Stimulated activated CD8-positive, alpha-beta memory T cell treated with anti-CD3 and anti-CD28 coated beads, Interleukin-15, amount 100 ng/mL, for 4 hours (primary cell): Measurements from ENCODE around the gene CCDC28B.

Experiments
- DNase-seq, 2 donors: peaks; one replicate each; pipeline ENCODE4 v3.0.0-alpha.2; 2020; ENCODE audit warnings: low read depth in 2 of 2

CCDC28B gene

DNA sequence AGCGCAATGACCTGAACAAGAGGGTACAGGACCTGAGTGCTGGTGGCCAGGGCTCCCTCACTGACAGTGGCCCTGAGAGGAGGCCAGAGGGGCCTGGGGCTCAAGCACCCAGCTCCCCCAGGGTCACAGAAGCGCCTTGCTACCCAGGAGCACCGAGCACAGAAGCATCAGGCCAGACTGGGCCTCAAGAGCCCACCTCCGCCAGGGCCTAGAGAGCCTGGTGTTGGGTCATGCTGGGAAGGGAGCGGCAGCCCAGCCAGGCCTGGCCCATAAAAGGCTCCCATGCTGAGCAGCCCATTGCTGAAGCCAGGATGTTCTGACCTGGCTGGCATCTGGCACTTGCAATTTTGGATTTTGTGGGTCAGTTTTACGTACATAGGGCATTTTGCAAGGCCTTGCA is 5.4 kb upstream of the CCDC28B start:
- no peak for DNase-seq

DNA sequence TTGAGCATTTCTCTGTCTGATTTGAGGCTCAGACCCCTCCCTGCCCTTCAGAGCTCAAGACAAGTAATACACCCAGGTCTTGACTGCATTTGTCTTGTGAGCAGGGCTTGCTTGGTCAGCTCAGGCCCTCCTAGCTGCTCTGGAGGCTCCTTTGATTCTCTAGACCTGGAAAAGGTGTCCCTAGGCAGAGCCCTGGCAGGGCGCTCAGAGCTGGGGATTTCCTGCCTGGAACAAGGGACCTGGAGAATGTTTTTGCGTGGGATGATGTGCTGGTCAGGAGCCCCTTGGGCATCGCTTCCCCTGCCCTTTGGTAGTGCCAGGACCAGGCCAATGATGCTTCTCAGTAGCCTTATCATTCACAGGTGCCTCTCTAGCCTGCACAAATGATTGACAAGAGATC is 4.9 kb upstream of the CCDC28B start:
- DNase-seq: no peak

DNA sequence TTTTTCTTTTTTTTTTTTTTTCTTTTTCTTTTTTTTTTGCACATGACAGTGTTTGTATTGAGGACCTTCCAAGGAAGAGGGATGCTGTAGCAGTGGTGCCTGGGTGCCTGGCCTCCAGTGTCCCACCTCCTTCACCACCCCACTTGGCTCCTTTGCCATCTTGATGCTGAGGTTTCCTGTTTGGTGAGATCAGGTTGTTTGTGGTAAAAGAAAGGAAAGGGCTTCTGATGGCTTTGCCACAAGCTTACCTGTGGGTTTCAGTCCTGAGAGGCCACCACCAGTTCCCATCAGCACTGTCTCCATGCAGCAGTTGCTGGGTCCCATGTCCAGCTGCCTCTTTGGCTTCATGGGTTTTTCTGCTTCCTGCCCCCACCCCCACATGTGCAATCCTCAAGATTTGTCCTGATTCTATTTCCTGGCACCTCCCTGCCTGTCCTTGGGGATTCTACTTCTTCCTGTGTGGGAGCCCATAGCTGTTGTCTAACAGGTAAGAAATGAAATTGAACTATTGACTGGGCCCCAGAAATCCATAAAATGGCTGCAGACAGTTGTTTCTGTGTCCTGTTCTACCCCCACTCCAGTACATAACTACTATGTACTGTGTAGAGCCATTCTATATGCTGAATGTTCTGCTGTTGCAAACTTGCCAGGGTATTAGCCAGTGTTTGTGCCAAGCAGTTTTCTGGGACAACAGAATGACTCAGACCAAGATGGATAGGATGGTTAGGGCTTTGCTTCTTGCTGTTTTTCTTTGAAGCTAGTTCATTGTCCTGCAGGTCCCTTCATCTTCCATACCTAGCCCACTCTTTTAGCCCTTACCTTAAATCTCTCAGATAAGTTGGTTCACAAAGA is 4.2 kb upstream of the CCDC28B start:
- DNase-seq: no peak

DNA sequence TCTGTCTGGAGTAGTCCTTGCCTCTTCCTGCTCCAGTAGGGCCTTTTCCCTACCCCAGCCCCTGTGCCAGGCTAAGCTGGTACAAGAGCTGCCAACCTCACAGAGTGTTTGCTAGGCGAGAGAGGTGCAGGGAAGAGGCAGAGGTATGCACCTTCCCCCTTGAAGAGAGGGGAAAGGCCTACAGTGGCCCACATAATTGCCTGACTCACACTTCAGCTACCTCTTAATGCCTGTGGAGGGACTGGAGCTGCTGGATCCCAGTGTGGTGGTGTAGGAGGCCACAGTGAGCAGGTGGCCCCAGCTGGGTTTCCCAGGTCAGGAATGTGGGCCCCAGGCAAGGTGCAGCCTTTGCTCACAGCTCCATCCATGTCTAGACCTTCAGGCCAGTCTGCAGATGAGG is 3.3 kb upstream of the CCDC28B start:
- no peak for DNase-seq

DNA sequence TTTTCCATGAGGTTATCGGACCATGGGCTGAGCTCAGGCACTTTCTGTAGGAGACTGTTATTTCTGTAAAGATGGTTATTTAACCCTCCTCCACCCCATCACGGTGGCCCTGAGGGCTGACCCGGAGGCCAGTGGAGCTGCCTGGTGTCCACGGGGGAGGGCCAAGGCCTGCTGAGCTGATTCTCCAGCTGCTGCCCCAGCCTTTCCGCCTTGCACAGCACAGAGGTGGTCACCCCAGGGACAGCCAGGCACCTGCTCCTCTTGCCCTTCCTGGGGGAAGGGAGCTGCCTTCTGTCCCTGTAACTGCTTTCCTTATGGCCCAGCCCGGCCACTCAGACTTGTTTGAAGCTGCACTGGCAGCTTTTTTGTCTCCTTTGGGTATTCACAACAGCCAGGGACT is 2.6 kb upstream of the CCDC28B start:
- DNase-seq: no peak

DNA sequence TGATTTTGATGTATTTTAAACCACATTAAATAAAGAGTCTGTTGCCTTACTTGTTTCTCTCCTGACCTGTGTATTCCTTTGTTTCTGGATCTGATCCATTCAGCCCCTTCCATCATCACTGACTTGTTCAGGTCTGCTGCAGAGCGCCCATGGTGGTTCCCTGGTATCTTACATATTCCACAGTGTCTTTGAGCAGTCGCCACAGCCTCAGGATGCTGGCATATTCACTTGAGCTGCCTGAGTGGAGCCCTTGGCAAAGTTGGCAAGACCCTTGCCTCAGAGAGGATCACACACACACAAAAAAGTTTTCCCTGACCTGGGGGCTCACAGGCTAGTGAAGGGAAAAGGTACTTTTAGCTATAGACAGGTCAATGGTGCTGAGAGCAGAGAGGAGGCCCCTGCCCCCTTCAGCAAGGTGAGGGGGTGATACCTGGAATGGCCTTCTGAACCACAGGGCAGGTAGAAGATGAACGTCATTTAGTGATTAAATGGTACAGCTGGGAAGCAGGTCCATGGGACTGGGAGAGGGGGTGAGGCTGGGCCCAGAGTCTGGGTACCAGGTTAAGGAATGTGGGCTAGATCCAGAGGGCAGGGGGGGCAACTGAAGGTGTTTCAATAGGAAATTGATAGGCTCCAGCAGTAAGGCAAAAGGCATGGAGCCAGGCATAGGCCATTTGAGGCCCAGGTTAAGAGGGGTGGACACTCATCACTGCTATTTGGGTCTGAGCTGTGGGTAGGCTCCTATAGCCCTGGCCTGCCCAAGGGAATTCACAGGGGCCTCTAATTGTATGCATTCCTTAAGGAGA is 2.0 kb upstream of the CCDC28B start:
- DNase-seq: no peak

DNA sequence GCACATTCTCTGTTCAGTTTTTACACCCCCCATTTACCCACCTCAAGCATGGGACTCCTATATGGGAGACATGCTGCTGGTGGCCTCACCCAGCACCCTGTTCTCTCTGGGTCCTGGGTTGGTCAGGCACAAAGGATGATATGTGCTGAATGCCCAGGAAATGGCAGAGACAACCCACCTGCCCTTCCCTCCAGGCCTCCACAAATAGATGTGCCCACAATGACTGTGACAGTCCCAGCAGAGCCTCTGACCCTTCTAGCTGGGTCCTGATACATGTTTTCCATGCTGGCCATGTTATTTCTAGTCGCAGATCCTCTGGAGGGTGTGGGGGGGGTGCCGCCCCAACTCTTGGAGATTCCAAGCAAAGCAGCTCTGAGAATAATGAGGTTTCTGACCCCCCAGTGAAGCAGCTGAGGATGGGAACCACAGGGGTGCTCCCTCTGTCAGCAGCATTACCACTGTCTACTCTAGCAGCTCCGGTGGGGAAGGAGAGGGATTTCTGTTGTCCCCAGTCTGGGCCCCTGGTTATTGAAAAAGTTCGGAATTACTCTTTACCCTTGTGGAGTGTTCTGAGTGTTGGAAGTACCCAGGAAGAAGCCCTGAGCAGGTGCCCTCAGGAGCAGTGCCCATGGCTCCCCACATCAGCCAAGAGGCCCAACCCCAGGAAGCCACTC is 1.2 kb upstream of the CCDC28B start:
- DNase-seq: no peak

DNA sequence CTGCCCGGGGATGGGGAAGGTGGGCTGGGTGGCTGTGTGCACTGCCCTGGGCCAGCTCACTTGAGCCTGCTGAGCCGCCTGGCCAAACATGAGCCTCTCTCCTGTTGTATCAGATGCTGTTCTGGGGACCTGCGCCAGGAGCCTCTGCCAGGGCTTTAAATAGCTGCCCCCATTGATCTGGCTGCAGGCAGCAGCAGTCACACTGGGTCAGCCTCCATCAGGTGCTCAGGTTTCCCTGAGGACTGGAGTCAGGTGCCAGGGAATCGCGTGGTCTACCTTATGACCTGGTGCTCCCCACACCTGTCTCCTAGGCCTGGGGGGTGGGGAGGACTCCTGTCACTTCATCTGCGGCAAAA is 700 bp upstream of the CCDC28B start:
- no peak for DNase-seq

DNA sequence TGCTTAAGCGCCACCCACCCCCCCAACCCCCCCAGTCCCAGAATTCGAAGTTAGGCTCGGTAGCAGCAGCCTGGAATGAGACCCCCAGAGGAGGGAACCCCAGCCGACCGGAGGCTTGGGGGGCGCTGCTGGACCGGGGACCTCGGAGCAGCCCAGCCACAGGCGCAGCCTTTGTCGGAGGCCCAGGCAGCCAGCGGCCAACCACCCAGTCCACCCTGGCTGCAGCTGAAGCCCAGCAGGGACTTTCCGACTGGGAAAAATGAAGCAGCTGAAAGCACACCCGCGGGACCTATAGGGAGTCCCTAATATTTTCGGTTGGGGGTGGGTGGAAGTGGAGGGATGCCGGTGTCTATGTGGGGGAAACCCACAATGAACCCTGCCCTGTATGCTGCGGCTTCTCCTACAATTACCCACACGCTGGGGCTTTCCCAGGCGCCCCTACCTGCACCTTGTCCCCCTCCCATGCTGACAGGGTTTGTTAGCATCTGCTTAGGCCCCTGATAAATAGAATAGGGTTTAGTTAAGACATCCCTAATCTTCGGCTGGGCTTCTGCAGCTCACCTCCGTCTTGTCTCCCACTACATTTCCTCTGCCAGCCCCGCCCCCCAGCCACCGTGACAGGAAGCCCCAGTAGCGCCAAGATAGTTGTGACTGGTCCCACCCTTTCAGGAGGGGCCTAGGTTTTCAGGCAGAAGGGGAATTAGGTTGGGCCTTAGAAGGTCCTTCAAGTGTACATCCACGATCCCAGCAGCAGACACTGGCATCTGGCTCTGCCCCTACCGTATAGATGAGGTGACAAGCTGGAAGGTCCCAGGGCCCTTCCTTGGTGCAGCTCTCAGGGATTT is 838 bp downstream of the CCDC28B start:
- DNase-seq: peak; percentile 55 to 64

DNA sequence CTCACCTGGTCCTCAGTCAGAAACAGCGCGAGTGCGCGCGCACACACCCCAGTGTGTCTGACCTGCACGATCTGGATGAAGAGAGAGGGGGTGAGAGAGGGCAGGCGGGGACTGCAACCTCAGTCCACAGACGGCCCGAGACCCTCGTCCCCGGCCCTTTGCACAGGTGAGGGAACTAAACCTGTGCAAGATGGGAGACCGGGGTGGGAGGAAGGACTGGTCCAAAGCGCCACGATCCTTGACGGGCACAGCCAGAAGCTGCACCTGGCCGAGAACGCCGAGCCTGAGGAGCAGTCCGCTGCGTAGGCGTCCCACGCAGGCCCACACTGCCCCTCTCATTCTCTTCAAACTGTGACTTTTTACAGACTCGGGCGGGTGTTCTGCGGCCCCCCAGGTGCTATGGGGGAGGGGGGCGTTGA is 4.6 kb downstream of the CCDC28B start:
- DNase-seq: no peak

DNA sequence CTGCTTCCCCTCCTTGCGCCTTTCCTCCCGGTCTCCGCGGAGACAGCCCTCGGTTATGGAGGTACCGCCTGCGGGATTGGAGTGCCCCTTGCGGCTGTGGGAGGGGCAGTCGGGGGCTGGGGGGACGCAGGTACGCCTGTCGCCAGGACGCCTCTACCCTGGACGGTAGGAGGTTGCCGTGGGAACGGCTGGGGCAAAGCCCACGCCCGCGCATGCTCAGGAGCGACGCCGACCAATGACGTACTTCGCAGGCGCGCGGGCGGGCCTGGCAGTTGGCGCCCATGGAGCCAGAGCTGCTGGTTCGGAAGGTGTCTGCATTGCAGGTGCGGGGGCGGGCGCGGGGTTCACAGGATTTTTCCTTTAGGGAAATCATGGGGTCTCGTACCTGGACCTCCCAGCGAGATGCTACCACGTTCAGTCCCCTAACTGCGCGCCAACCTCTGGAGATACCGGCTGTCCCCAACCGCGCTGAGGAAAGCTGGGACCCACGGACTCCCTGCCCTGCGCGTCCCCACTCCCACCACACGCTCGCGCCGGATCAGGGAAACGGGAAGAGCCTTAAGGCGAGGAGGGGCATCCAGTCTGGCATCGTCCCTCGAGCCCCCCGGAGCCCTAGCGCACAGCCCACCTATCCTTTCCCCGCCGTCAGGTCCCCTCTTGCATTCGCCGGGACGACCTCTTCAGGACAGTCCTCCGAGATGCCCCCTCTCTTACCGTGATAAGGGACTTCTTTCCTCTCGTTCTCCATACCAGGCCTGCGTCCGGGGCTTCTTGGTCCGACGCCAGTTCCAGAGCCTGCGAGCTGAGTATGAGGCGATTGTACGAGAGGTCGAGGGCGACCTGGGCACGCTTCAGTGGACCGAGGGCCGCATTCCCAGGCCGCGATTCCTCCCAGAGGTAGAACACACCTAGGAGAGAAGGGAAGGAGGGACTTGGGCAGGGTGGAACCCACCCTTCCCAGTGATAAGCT is 5.3 kb downstream of the CCDC28B start, which contains the start of gene IQCC:
TSS of gene IQCC (plus strand) at position 271 of the 970 bp plus-strand sequence. CDS start at position 282, 11 bp downstream.
- peak; percentile 61 to 68 for DNase-seq

DNA sequence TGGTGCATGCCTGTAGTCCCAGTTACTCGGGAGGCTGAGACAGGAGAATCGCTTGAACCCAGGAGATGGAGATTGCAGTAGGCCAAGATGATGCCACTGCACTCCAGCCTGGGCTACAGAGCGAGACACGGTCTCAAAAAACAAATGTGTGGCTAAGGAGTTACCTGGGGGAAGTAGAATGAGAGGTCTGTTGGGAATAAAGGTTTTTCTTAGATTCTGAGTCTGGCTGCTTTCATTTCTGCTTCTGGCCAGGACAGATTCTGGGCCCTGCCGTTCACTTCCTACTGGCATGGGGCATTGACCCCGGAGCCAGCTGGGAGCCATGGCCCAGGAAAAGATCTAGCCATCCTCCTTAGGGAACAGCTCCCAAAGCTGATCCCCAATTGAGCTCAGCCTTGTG is 8.1 kb downstream of the CCDC28B start:
- DNase-seq: no peak

DNA sequence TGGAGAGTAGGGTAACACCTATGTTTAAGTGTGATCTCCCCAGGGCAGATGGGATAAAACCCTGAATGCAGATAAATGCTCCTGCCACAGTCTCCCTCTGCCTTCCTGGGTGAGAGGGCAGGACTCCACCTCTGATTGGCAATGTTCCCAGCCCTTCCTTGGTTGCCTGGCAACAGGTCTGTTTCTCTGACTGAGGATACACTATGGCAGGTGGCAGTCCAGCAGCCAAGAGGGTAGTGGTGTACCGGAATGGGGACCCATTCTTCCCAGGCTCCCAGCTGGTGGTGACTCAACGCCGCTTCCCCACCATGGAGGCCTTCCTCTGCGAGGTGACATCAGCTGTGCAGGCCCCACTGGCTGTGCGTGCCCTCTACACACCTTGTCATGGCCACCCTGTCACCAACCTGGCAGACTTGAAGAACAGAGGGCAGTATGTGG is 8.5 kb downstream of the CCDC28B start, which contains the start of gene DCDC2B:
TSS of gene DCDC2B (plus strand) at position 199 of the 438 bp plus-strand sequence. CDS start at position 204, 5 bp downstream.
- DNase-seq: no peak

DNA sequence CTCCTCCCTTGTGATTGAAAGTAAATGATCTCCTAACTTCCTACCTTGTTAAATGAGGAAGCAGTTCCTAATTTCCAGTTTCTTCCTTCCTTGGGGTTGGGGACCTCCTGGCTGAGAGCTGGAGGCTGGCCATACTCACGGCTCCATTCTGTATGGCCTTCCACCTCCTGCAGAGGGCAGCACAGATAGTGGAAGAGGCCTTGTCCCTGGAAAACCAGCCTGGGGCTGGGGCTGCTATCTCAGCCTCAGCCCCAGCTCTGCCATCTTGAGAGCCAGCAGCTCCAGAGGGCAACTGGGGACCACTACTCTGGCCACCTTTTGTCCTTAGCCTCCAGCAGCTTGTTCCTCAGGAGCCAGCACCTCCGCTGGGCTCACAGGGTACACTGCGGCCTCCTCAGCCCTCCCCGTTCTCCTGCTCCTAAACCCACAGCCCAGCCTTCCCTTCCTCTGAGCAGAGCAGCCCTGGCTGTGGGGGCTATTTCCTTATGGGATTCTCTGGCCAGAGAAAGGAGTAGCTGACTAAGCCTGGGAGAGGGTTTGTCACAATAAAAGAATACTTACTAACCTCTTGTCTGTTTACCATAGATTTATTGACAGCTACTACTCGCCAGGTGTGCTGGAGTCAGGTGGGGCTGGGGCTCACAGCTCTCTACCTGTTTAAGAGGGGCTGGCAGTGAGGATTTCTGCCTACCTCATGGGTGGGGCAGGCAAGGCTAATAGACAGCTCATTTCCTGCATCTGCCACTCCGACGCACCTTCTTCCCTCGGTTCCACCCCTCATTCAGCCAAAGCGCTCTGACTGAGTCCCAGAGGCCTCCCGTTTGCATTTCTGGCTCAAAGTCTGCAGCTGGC is 15.5 kb downstream of the CCDC28B start:
- peak; percentile 5 to 23 for DNase-seq

DNA sequence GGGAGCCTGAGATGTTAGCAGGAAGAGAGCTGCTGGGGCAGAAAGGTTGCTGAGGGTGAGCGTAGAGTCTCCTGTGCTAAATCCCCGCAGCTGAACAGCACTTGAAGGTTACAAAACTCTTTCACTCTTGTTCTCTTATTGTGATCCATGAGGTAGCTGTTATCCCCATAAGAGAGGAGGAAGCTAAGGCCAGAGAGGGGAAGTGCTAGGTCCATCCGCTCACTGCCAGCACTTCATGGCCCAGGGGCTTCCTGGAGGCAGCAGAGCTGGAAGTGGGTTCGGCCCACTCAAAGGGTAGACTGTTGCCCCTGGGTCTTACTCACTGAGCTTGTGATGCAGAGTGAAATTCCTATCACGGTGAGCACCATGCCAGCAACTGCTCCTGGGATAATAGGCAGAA is 16.2 kb downstream of the CCDC28B start:
- no peak for DNase-seq

DNA sequence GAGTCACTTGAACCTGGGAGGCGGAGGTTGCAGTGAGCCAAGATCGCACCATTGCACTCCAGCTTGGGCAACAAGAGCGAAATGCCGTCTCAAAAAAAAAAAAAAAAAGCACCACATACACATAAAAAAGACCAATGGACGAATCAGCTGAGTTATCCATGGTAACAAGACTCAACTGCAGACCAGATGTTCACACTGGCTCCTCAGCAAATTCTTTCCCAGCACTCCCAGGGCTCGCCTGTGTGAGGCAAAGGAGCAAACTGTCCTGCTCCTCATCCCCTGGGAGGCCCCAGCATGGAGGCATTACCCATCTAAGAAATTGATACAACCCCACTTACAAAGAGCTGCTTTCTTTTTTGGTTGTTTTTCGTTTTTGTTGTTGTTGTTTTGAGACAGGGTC is 18.6 kb downstream of the CCDC28B start:
- no peak for DNase-seq

DNA sequence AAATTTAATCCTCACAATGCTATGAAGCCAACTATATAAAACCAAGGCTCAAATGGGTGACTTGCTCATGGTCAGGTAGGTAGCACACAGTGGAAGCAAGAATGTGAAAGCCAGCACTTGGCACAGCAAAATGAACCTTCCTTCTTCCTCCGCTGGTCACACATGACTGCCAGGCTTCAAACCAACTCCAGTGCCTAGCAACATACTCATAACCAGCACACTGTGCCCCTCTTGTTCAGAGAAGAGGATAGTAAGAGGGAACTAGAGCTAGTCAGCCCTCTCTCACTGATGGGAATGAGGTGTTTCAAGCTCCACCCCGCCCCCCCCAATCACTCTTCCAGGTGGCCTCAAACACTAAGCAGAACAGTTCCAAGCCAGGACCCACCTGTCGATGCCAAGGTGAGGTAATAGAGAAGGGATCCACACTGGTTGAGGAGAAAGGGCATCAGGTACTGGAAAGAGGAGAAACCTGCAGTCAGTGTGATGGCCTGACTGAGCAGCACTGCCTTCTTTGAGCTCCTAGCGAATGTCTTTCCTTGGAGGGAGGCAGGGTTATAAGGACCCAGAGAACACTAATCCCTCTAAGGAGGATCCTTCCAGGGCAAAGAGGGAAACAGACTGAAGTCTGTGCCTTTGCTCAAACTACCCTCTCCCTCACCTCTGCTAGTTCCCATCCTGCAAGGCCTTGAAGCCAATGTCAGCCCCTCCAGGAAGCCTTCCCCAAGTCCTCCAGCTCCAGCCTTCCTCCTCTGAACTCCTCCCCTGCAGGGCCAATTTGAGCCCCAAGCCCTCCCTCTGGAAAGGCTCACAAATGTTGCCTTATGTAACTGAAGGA is 20.6 kb downstream of the CCDC28B start:
- no peak for DNase-seq

DNA sequence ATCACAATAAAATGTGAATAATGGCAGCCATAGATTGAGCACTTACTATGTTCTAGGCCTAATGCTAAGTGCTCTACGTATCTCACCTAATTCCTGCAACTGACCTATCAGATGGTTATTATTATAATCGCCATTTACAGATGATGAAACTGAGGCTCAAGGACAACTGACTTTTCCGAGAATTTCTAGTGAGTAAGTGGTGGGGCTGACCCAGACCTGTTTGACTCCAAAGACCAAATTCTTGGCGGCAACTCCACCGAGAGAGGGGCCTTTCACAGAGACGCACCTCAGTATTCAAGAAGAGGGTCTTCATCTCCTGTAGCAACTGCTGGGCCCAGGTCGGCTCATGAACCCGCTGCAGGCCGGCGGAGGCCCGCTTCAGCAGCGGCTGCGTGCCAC is 21.2 kb downstream of the CCDC28B start:
- DNase-seq: no peak
